ENCODE measurements around the gene CCSER1. TPM values are rescaled to one million over a fixed set of nuclear protein-coding genes. Genes with fewer than 3 reads are reported as not detected.

The CCSER1 gene
- total RNA-seq, 8 experiments from 2014 or later = 6.9 to 59.5 (median 25.8) TPM

Other genes starting within 250 kb of the CCSER1 start
- 10 to 100 TPM in 1 of 8 experiments, 1 to 10 TPM in 1, under 1 TPM in 4, not detected in 2; 0.07 to 17.1 (median 0.79) TPM for gene MMRN1, start 232.5 kb upstream of the CCSER1 start, total RNA-seq